Loucy (cell line): ENCODE measurements around the gene STXBP6.

Source experiments
- CTCF ChIP-seq: fragments of 200-600 bp; sonication (generic); conservative IDR thresholded peaks from 2 replicates; pipeline ENCODE4 v1.5.1; 2014; ENCODE audit warnings: mild to moderate bottlenecking, antibody characterized with exemption, low read length
- EZH2phosphoT487 ChIP-seq: fragments of 200-600 bp; IDR thresholded peaks from 2 replicates; pipeline ENCODE4 v1.6.1; 2018; ENCODE audit warnings: antibody characterized with exemption, mild to moderate bottlenecking, moderate library complexity, borderline replicate concordance

- TF ChIP-seq CTCF (no peak), EZH2phosphoT487 (no peak)
These were observed 129.5 kb downstream of the STXBP6 start for GRCh38 chr14:24920265-24921075.
